SJCRH30 (cell line): ENCODE results near the gene MSANTD4. TPM values are rescaled to one million over a fixed set of nuclear protein-coding genes. Genes with fewer than 3 reads are reported as not detected.
"Not testable (repeated sequence)": the region's sequence is repeated elsewhere in the genome, so short reads cannot be mapped to it uniquely, and the experiment has no call there.

Experiments used
- DNase-seq, 2 experiments: peaks; one replicate each; pipeline ENCODE4 v3.0.0-alpha.2; 2015 to 2020
- H3K27ac ChIP-seq: fragments of 250-450 bp; sonication (Bioruptor Pico); 2 replicates; pipeline ENCODE4 v1.5.1; 2020; ENCODE audit warnings: mild to moderate bottlenecking, moderate library complexity
- H3K27me3 ChIP-seq: fragments of 250-450 bp; sonication (Bioruptor Pico); 2 replicates; pipeline ENCODE4 v1.5.1; 2020; ENCODE audit warnings: mild to moderate bottlenecking, moderate library complexity
- H3K36me3 ChIP-seq: fragments of 250-450 bp; sonication (Bioruptor Pico); 2 replicates; pipeline ENCODE4 v1.5.1; 2020; ENCODE audit warnings: mild to moderate bottlenecking, moderate library complexity
- H3K4me1 ChIP-seq: fragments of 250-450 bp; sonication (Bioruptor Pico); 2 replicates; pipeline ENCODE4 v1.5.1; 2020; ENCODE audit warnings: mild to moderate bottlenecking, moderate library complexity
- H3K4me3 ChIP-seq: fragments of 250-450 bp; sonication (Bioruptor Pico); 2 replicates; pipeline ENCODE4 v1.5.1; 2020; ENCODE audit warnings: mild to moderate bottlenecking, moderate library complexity
- H3K9me3 ChIP-seq: fragments of 250-450 bp; sonication (Bioruptor Pico); replicated peaks from 2 replicates; pipeline ENCODE4 v1.5.1; 2020; ENCODE audit warnings: mild to moderate bottlenecking, moderate library complexity
- total RNA-seq: library from RNA; depleted of rRNA; stranded (reverse); fragments of >200 nt; shearing (Covaris generic); gene quantifications from 2 replicates; pipeline ENCODE4 v1.2.3, GENCODE V29; 2014; rRNA removed

The MSANTD4 gene
- 16.5 and 18.4 TPM in 2 replicates for total RNA-seq

DNA sequence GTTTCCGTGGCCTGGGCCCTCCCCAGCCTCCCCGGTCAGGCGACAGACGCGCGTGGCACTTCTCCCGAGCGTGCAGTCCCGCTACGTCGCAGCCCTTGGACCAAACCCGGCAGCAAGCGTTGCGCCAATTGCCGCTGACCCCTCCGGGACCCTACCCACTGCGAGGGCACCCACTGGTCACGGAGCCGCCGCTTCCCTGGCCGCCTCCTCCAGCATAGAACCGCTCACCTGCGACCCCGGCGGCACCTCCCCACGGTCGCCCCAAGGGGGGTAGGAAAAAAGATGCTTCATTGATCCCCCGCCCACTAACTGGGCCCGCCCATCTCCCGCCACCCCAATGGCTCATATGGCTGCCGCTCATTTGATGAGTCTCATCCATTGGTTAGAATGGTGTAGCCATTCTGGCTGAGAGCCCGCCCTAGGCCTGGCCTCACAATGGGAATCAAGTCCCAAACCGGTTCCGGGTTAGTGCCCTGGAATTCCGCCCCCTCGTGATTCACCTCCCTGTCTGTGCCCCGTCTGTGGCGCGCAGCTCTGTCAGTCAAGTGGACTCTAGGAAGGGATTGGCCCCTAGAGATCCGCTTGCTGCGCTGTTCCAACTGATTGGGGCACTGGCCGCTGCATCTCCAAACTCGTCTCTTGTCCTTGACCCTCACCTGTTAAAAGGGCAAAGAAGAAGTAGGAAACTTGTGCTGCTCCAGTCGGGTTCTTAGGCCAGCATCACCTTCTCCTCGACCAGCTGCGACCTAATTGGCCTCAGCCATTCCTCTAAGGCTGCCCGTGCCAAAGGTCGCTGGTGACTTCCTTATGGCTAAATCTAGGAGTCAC lies at the start of gene MSANTD4:
Gene MSANTD4 (minus strand): TSS at position 274 of the 828 bp plus-strand sequence. CDS start 11,323 bp downstream, outside the sequence.
- DNase-seq: peak; percentile 96 to 97
- peak within 1 kb of the TSS; percentile 82 for H3K4me3 ChIP-seq
- H3K27me3 ChIP-seq: no peaks in the 10 kb centered on the region
- H3K4me1 ChIP-seq: peaks cover 4% of the 10 kb centered on the region; the same call in 1 of the 2 replicates
- no peaks in the 10 kb centered on the region for H3K9me3 ChIP-seq
- no peaks in the 10 kb centered on the region for H3K36me3 ChIP-seq
- peak within 1 kb of the TSS; percentile 54 for H3K27ac ChIP-seq

DNA sequence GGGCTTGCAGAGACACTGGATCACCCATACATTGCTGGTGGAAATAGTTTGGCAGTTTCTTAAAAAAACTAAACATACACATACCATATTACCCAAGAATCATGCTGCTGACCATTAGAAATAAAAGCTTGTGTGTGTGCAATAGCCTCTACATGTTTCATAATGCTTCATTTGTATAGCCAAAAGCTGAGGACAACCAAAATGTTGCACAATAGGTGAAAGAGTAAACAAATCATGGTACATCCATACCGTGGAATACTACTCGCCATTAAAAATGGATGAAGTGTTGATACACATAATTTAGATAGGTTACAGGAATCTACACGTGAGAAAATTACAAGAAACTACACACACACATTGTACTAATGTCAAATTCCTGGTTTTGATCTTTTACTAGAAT lies 48.6 kb upstream of the MSANTD4 start:
- H3K36me3 ChIP-seq: no peaks in the 10 kb centered on the region
- no peak overlapping the region for H3K27ac ChIP-seq
- DNase-seq: no peak
- no peaks in the 10 kb centered on the region for H3K9me3 ChIP-seq
- no peaks in the 10 kb centered on the region for H3K27me3 ChIP-seq
- no peaks in the 10 kb centered on the region for H3K4me1 ChIP-seq
- no peak overlapping the region for H3K4me3 ChIP-seq

DNA sequence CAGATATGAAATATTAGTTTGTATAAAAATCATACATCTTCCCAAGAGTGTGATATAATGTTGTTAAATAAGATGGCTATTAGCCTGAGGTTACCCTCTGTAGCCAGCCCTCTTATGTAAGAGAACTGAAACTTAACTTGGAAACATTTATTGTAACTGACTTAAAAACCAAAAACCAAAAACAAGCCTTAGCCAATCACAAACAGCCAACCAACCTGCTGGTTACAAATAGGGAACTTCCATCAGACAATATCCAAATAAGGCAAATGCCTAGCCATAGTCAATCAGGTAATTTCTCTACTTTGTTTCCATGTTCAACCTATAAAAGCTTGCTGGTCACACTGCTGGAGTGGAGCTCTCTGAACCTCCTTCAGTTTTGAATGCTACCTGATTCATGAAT lies 41.0 kb upstream of the MSANTD4 start:
- Histone ChIP-seq H3K36me3 (no peaks in the 10 kb centered on the region), H3K27ac (no peak overlapping the region), H3K9me3 (no peaks in the 10 kb centered on the region), H3K4me1 (no peaks in the 10 kb centered on the region), H3K4me3 (no peak overlapping the region), H3K27me3 (no peaks in the 10 kb centered on the region)
- no peak for DNase-seq

DNA sequence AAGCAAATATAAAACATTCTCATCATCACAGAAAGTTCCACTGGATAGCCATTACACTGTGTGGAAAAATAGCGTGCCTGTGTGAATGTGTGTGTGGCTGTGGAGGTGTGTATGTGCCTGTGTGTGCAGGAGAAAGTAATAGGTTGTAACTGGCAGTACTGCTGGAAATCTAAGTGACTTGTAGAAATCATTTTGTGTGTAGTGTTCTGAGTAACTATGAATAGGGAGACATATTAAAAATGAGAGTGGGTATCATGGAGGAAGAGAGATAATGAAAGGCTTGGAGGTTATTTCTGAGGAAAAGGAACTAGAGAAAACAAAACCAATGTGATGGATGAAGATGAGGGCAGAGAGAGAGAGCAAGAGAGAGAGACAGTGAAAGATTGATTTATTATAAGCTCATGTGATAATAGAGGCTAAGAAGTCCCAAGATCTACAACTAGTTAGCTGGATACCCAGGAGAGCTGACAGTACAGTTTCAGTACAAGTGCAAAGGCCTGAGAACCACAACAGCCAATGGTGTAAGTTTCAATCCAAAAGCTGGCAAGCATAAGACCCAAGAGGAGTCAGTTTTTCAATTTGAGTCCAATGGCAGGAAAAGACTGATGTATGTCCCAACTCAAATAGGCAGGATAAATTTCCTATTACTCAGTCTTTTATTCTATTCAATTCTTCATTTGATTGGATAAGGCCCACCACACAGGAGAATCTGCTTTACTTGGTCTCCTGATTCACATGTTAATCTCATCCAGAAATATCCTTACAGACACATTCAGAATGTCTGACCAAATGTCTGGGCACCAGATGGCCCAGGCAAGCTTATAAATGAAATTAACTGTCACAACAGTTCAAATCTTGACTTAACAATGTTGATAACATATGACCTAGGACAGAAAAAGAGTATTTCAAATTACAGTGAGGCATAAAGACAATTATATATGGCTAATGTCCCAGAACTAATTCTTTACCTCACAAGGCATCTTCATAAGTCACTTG lies 40.2 kb upstream of the MSANTD4 start:
- Histone ChIP-seq H3K27ac (no peak overlapping the region), H3K9me3 (no peaks in the 10 kb centered on the region), H3K4me3 (no peak overlapping the region), H3K36me3 (no peaks in the 10 kb centered on the region), H3K27me3 (no peaks in the 10 kb centered on the region), H3K4me1 (no peaks in the 10 kb centered on the region)
- DNase-seq: no peak

DNA sequence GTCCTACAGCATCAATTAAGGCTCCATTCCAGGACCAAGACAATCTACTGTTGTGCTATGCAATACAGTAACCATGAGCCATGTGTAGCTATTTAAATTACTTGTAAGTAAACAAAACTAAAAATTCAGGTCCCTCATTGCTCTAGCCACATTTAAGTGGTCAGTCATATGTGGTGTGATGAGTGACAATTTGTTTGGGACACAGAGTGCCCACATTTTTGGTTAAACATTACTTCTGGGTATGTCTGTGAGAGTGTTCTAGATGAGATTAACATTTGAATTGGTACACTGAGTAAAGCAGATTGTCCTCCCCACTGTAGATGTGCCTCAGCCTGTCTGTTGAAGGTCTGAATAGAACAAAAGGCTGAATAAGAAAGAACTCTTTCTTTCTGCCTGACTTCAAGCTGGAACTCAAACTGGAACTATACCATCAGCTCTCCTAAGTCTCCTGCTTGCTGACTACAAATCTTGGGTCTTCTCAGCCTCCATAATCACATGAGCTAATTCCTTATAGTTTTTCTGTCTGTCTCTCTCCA lies 39.3 kb upstream of the MSANTD4 start:
- Histone ChIP-seq H3K4me3 (no peak overlapping the region), H3K4me1 (no peaks in the 10 kb centered on the region), H3K36me3 (no peaks in the 10 kb centered on the region), H3K27me3 (no peaks in the 10 kb centered on the region), H3K27ac (no peak overlapping the region), H3K9me3 (no peaks in the 10 kb centered on the region)
- no peak for DNase-seq

DNA sequence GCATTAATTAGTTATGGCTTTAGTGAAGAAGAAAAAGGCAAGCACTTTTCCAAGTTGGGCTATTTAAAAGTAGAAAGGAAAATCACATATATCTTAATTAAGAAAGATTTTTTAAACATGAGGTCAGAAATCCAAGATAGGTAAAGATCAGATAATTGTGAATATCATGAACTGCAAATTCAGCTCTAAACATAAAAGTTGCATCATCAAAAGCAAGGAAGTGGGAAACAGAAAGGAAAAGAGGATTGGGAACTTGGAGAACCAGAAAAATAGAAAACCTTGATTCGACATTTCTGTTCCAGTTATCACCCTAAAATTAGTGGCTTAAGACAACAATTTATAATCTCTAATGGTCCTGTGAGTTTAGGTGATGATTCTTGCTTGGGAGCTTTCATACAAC lies 37.6 kb upstream of the MSANTD4 start:
- Histone ChIP-seq H3K4me1 (no peaks in the 10 kb centered on the region), H3K36me3 (no peaks in the 10 kb centered on the region), H3K27me3 (no peaks in the 10 kb centered on the region), H3K27ac (no peak overlapping the region), H3K4me3 (no peak overlapping the region), H3K9me3 (no peaks in the 10 kb centered on the region)
- no peak for DNase-seq

DNA sequence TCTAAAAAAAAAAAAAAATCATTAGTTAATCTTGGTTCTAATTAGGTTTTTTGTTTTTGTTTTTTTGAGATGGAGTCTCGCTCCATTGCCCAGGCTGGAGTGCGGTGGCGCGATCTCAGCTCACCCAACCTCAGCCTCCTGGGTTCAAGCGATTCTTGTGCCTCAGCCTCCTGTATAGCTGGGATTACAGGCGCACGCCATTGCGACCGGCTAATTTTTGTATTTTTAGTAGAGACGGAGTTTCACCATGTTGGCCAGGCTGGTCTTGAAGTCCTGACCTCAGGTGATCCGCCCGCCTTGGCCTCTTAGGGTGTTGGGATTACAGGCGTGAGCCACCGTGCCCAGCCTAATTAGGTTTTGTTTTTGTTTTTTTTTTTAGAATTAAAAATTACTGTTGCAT lies 36.3 kb upstream of the MSANTD4 start:
- not testable (repeated sequence) for DNase-seq, H3K36me3 ChIP-seq

DNA sequence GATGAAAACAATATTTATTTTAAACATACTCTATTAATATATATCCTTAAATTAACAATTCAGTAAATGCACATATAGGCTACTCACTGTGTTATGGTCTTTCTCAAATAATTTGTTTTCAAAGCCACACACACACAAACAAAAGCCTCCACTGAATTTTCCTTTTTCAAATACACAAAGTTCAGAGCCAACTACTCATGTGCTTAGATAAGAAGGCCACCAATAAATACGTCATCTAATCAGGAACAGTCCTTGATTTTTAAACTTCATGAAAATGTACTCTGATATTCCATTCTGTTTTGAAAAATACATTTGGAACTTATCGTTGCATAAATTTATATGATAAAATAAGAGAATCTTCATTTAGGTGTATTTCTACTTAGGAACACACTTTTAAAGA lies 29.1 kb upstream of the MSANTD4 start:
- no peaks in the 10 kb centered on the region for H3K27me3 ChIP-seq
- no peaks in the 10 kb centered on the region for H3K36me3 ChIP-seq
- DNase-seq: no peak
- H3K4me3 ChIP-seq: no peak overlapping the region
- H3K27ac ChIP-seq: no peak overlapping the region
- H3K9me3 ChIP-seq: no peaks in the 10 kb centered on the region
- no peaks in the 10 kb centered on the region for H3K4me1 ChIP-seq

More for the DNA sequence above, 36.3 kb upstream of the MSANTD4 start:
- H3K27ac ChIP-seq, H3K4me1 ChIP-seq, H3K27me3 ChIP-seq, H3K4me3 ChIP-seq, H3K9me3 ChIP-seq: not testable (repeated sequence)

DNA sequence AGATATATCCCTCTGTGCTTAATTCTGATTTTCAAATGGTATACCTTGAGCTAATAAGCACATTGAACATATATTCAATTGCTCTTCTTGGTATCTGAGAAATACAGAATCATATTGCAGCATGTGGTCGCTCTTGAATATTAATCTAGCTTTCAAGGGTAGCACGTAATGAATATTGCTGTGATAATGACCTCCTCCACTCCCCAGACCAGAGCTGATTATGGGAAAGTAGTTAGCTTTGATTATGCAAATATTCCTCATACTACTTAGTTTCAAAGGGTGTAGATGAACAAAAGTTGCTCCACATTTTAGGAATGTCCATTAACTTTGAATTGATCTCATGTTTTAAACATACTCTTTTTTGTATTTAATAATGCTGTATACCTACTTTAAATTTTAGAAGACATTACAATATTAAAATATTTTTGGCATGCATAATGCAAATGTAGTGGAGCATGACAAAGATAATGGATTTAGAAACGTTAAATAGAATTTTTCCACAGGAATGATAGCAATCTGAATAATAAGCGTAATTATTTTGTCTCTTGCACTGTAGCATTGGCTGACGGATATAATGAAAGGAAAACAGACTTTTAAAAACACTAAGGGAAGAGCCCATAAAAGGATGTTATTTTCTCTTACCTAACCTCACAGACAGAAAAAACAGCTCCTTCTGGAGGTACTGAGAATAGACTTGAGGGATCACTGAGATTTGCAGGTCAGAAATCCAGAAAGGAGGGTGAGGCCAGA lies 27.9 kb upstream of the MSANTD4 start:
- no peaks in the 10 kb centered on the region for H3K36me3 ChIP-seq

DNA sequence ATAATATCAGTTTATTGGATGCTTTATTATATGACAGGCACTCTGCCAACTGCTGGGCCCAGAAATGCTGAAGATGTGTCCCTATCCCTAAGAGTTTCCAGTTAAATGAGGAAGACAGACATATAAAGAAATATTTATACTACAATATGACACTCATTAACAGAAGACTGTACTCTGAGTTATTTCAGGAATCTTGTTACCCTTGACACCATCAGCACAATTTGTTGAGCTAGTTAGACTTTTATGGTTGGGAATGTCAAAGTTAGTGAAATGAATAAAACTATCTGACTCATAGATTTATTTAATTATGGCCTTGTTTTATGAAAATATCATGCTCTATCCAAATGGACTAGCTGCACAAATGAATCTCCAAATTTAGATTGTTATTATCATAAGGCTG lies 25.6 kb upstream of the MSANTD4 start:
- no peaks in the 10 kb centered on the region for H3K9me3 ChIP-seq
- no peaks in the 10 kb centered on the region for H3K36me3 ChIP-seq
- H3K27me3 ChIP-seq: no peaks in the 10 kb centered on the region
- no peaks in the 10 kb centered on the region for H3K4me1 ChIP-seq
- no peak overlapping the region for H3K4me3 ChIP-seq
- H3K27ac ChIP-seq: no peak overlapping the region
- no peak for DNase-seq

More for the DNA sequence above, 27.9 kb upstream of the MSANTD4 start:
- Histone ChIP-seq H3K4me3 (no peak overlapping the region), H3K27ac (no peak overlapping the region), H3K4me1 (no peaks in the 10 kb centered on the region), H3K27me3 (no peaks in the 10 kb centered on the region), H3K9me3 (no peaks in the 10 kb centered on the region)
- no peak for DNase-seq

DNA sequence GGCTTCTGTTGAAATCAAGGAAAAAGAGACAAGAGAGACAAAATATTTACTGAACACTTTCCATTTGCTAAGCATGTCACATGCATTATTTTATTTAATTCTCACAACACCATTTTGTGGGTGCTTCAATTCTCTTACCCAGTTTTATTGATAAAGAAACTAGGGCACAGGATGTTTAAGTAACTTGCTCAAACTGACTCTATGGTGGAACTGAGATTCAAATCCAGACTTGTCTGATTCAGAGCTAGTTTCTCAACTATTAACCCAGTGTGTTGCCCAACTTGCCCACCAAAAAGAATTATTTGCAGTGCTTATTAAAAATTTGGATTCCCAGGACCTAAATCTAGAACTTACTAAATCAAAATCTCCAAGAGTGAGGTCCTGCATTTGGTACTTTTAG lies 21.5 kb upstream of the MSANTD4 start:
- H3K9me3 ChIP-seq: no peaks in the 10 kb centered on the region
- H3K4me1 ChIP-seq: no peaks in the 10 kb centered on the region
- no peak overlapping the region for H3K4me3 ChIP-seq
- no peaks in the 10 kb centered on the region for H3K27me3 ChIP-seq
- no peaks in the 10 kb centered on the region for H3K36me3 ChIP-seq
- DNase-seq: no peak
- no peak overlapping the region for H3K27ac ChIP-seq

DNA sequence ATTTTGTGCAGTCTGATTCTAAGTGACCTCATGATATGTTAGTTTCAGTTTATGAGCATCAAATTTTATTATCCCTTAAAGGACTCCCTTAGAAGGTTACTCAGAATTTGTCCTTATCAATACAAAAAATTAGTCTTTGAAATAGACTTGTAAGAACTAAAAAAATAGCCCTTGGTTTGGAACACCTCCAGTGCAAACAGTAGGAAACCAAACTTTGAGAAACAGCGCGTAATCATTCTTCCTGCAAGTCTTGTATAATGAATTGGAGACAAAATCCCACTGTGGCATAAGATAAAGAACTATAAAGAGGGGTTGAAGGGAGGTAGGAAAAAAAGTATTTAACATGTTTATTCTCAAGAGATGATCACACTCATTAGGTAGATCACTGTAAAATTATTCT lies 10.8 kb upstream of the MSANTD4 start:
- Histone ChIP-seq H3K27me3 (no peaks in the 10 kb centered on the region), H3K4me3 (no peak overlapping the region), H3K36me3 (no peaks in the 10 kb centered on the region), H3K27ac (no peak overlapping the region), H3K4me1 (no peaks in the 10 kb centered on the region), H3K9me3 (no peaks in the 10 kb centered on the region)
- DNase-seq: no peak

DNA sequence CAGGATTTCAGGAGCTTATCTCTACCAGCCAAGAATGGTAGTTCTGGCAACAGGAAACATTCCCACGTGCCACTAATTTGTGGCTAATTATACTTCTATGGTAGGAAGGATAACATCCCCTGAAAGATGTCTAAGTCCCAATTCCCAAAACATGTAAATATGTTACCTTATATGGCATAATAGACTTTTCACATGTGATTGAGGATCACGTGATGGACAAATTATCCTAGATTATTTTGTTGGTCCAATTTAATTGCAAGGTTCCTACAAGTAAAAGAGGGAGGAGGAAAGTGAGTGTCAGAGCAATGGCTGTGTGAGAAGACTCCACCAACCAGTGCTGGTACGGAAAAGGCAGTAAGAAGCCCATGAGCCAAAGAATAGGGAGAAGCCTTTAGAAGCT lies 9.9 kb upstream of the MSANTD4 start:
- H3K9me3 ChIP-seq: no peaks in the 10 kb centered on the region
- no peak overlapping the region for H3K27ac ChIP-seq
- H3K4me3 ChIP-seq: no peak overlapping the region
- no peaks in the 10 kb centered on the region for H3K36me3 ChIP-seq
- no peaks in the 10 kb centered on the region for H3K4me1 ChIP-seq
- DNase-seq: no peak
- no peaks in the 10 kb centered on the region for H3K27me3 ChIP-seq

DNA sequence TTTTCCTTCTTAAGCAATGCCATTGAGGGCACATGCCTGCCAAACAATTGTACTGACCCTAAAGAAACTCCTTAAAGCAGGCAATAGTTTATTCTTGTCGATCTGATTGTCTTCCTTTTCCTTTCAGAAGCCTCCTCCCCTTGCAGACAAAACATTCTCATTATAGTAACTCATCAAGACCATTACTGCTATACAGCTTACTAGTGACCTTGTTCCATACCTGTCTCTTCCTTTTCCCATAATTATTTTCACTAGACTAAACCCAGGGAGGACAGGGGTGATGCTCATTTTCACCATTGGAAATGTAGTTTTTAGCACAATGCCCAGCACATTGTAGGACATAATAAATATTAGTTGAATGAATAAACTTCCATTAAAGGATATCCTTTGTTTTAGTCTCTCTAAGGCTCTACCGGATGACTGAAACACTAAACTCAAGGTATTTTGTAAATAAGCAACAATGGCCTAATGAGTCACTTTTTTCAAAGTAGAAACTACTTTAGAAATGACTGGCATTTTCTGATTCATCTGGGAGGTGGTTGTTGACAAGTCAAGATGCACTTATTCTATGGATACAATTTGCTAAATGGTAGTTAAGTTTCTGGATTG lies 9.3 kb upstream of the MSANTD4 start:
- Histone ChIP-seq H3K9me3 (no peaks in the 10 kb centered on the region), H3K27me3 (no peaks in the 10 kb centered on the region), H3K4me1 (no peaks in the 10 kb centered on the region), H3K4me3 (no peak overlapping the region), H3K36me3 (no peaks in the 10 kb centered on the region), H3K27ac (no peak overlapping the region)
- no peak for DNase-seq
